SK-N-SH treated with all-trans-retinoic acid at 6 μM for 48 hours (cell line): ENCODE results near the gene COX11.

ENCODE experiments used
- ATAC-seq: fragments of 200-7000 bp; cut with Tn5 transposase; 3 replicates; pipeline ENCODE4 v1.9.1; 2020; ENCODE audit warnings: mild to moderate bottlenecking, moderate library complexity
- ARNTL ChIP-seq: fragments of 450-650 bp; formaldehyde crosslinking; IDR thresholded peaks from 2 replicates; pipeline ENCODE4 v1.5.0; 2020; ENCODE audit warnings: low read depth, mild to moderate bottlenecking, moderate library complexity, borderline replicate concordance
- BACH2 ChIP-seq: fragments of 250-450 bp; sonication (Bioruptor Pico); IDR thresholded peaks from 2 replicates; pipeline ENCODE4 v1.9.0; 2021; ENCODE audit warnings: mild to moderate bottlenecking, borderline replicate concordance
- GLIS3 ChIP-seq: fragments of 250-450 bp; sonication (Bioruptor Pico); IDR thresholded peaks from 2 replicates; pipeline ENCODE4 v1.5.0; 2020; ENCODE audit warnings: mild to moderate bottlenecking, moderate library complexity
- ISL1 ChIP-seq: fragments of 250-450 bp; sonication (Bioruptor Pico); IDR thresholded peaks from 2 replicates; pipeline ENCODE4 v2.1.2; 2022; ENCODE audit warnings: mild to moderate bottlenecking, moderate library complexity
- OSR1 ChIP-seq: fragments of 250-450 bp; sonication (Bioruptor Pico); IDR thresholded peaks from 2 replicates; pipeline ENCODE4 v1.8.0; 2022; ENCODE audit warnings: moderate library complexity, mild to moderate bottlenecking, inconsistent platforms
- RARB ChIP-seq: fragments of 250-450 bp; sonication (Bioruptor Pico); IDR thresholded peaks from 2 replicates; pipeline ENCODE4 v1.8.0; 2021; ENCODE audit warnings: mild to moderate bottlenecking, moderate library complexity
- SNAI2 ChIP-seq: fragments of 250-450 bp; sonication (Bioruptor Pico); IDR thresholded peaks from 2 replicates; pipeline ENCODE4 v1.5.0; 2020; ENCODE audit warnings: mild to moderate bottlenecking, moderate library complexity
- TCF4 ChIP-seq: fragments of 250-450 bp; sonication (Bioruptor Pico); IDR thresholded peaks from 2 replicates; pipeline ENCODE4 v1.8.0; 2021; ENCODE audit warnings: mild to moderate bottlenecking, moderate library complexity, borderline replicate concordance
- TOX ChIP-seq: fragments of 250-450 bp; sonication (Bioruptor Pico); IDR thresholded peaks from 2 replicates; pipeline ENCODE4 v1.8.0; 2021; ENCODE audit warnings: mild to moderate bottlenecking, moderate library complexity, borderline replicate concordance
- ZC3H10 ChIP-seq: fragments of 250-450 bp; sonication (Bioruptor Pico); IDR thresholded peaks from 2 replicates; pipeline ENCODE4 v1.5.1; 2021; ENCODE audit warnings: mild to moderate bottlenecking, moderate library complexity
- ZFP3 ChIP-seq: fragments of 250-450 bp; sonication (Bioruptor Pico); IDR thresholded peaks from 2 replicates; pipeline ENCODE4 v1.5.0; 2020; ENCODE audit warnings: mild to moderate bottlenecking, moderate library complexity
- ZNF565 ChIP-seq: fragments of 450-650 bp; formaldehyde crosslinking; conservative IDR thresholded peaks from 2 replicates; pipeline ENCODE4 v1.5.0; 2020; ENCODE audit warnings: low read depth, mild to moderate bottlenecking, moderate library complexity
- ZNF70 ChIP-seq: fragments of 450-650 bp; formaldehyde crosslinking; IDR thresholded peaks from 2 replicates; pipeline ENCODE4 v1.5.0; 2020; ENCODE audit warnings: mild to moderate bottlenecking, moderate library complexity
- TF ChIP-seq, protein P1 (sequence below): fragments of 250-450 bp; sonication (Bioruptor Pico); IDR thresholded peaks from 2 replicates; pipeline ENCODE4 v1.8.0; 2020; ENCODE audit warnings: mild to moderate bottlenecking, moderate library complexity, borderline replicate concordance
- TF ChIP-seq, protein P2 (sequence below): fragments of 250-450 bp; sonication (Bioruptor Pico); IDR thresholded peaks from 2 replicates; pipeline ENCODE4 v1.5.1; 2021; ENCODE audit warnings: mild to moderate bottlenecking, moderate library complexity
- TF ChIP-seq, protein P3 (sequence below): fragments of 250-450 bp; sonication (Bioruptor Pico); IDR thresholded peaks from 2 replicates; pipeline ENCODE4 v1.5.0; 2020; ENCODE audit warnings: mild to moderate bottlenecking, moderate library complexity
- TF ChIP-seq, protein P4 (sequence below): fragments of 250-450 bp; sonication (Bioruptor Pico); IDR thresholded peaks from 2 replicates; pipeline ENCODE4 v1.8.0; 2021; ENCODE audit warnings: low read depth, mild to moderate bottlenecking, moderate library complexity, borderline replicate concordance
- TF ChIP-seq, protein P5 (sequence below): fragments of 250-450 bp; sonication (Bioruptor Pico); IDR thresholded peaks from 2 replicates; pipeline ENCODE4 v1.5.1; 2020; ENCODE audit warnings: low read depth, mild to moderate bottlenecking, moderate library complexity

COX11 gene, protein sequence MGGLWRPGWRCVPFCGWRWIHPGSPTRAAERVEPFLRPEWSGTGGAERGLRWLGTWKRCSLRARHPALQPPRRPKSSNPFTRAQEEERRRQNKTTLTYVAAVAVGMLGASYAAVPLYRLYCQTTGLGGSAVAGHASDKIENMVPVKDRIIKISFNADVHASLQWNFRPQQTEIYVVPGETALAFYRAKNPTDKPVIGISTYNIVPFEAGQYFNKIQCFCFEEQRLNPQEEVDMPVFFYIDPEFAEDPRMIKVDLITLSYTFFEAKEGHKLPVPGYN

DNA sequence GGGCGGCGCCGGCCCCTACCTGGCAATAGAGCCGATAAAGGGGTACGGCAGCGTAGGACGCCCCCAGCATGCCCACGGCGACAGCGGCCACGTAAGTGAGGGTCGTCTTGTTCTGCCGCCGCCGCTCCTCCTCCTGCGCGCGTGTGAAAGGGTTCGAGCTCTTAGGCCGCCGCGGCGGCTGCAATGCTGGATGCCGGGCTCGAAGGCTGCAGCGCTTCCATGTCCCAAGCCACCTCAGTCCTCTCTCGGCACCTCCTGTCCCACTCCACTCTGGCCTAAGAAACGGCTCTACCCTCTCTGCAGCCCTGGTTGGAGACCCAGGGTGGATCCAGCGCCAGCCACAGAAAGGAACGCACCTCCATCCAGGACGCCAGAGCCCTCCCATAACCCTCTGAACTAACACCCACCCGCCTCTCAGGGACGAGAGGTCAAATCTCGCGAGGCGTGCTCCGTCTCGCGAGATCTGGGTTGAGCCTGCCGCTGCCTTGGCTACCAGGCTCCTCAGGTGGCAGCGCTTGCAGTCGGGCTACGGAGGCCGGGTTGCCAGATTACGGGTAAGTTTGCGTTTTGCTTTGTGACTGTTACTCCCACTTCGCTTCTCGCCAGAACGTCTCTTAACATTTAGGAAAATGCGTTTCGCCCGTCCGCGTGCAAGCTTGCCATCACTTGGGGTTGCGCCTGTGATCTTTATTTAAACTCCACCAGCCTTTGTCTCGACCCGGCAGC lies at the start of gene COX11, which contains the start of gene STXBP4:
Gene COX11, minus strand, starts transcription at position 393 of the 726 bp plus-strand sequence. Its CDS starts 8 bp downstream, at position 385.
Gene STXBP4, plus strand, starts transcription at position 504 of the 726 bp plus-strand sequence. CDS start 17,455 bp downstream, outside the sequence.
- peak; percentile 97 for ATAC-seq
- TF ChIP-seq ZFP3 (0 out of 2 replicates have a peak, but pooled peaks have one; percentile 33), SNAI2 (CRISPR knock-in tag) (no peak), ZNF565 (no peak), TCF4 (CRISPR knock-in tag) (no peak), TOX (CRISPR knock-in tag) (no peak), ZNF70 (no peak), ZC3H10 (CRISPR knock-in tag) (no peak)
- TF ChIP-seq, protein P1, sequence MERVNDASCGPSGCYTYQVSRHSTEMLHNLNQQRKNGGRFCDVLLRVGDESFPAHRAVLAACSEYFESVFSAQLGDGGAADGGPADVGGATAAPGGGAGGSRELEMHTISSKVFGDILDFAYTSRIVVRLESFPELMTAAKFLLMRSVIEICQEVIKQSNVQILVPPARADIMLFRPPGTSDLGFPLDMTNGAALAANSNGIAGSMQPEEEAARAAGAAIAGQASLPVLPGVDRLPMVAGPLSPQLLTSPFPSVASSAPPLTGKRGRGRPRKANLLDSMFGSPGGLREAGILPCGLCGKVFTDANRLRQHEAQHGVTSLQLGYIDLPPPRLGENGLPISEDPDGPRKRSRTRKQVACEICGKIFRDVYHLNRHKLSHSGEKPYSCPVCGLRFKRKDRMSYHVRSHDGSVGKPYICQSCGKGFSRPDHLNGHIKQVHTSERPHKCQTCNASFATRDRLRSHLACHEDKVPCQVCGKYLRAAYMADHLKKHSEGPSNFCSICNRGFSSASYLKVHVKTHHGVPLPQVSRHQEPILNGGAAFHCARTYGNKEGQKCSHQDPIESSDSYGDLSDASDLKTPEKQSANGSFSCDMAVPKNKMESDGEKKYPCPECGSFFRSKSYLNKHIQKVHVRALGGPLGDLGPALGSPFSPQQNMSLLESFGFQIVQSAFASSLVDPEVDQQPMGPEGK (CRISPR knock-in tag): no peak

DNA sequence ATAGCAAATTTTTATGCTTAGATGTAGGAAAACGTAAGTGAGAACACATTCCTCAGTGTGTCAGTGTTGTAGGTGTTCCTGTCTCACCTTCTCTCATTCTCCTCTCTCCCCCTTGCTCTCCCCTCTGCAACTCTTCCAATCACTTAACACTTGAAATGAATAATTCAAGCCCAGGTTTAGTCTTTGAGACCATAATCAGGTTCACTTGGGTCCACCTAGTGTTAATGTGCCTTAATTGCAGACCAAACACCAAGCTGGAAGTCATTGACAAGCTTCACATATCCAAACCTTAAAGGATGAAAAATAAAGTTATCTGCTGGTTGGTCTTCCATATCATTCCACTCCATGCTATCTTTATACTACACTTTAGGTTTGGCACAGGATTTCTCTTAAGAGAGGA lies 37.1 kb upstream of the COX11 start:
- TF ChIP-seq, protein P2, sequence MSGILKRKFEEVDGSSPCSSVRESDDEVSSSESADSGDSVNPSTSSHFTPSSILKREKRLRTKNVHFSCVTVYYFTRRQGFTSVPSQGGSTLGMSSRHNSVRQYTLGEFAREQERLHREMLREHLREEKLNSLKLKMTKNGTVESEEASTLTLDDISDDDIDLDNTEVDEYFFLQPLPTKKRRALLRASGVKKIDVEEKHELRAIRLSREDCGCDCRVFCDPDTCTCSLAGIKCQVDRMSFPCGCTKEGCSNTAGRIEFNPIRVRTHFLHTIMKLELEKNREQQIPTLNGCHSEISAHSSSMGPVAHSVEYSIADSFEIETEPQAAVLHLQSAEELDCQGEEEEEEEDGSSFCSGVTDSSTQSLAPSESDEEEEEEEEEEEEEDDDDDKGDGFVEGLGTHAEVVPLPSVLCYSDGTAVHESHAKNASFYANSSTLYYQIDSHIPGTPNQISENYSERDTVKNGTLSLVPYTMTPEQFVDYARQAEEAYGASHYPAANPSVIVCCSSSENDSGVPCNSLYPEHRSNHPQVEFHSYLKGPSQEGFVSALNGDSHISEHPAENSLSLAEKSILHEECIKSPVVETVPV (CRISPR knock-in tag): no peak
- TF ChIP-seq SNAI2 (CRISPR knock-in tag): no peak
- TF ChIP-seq, protein P3, sequence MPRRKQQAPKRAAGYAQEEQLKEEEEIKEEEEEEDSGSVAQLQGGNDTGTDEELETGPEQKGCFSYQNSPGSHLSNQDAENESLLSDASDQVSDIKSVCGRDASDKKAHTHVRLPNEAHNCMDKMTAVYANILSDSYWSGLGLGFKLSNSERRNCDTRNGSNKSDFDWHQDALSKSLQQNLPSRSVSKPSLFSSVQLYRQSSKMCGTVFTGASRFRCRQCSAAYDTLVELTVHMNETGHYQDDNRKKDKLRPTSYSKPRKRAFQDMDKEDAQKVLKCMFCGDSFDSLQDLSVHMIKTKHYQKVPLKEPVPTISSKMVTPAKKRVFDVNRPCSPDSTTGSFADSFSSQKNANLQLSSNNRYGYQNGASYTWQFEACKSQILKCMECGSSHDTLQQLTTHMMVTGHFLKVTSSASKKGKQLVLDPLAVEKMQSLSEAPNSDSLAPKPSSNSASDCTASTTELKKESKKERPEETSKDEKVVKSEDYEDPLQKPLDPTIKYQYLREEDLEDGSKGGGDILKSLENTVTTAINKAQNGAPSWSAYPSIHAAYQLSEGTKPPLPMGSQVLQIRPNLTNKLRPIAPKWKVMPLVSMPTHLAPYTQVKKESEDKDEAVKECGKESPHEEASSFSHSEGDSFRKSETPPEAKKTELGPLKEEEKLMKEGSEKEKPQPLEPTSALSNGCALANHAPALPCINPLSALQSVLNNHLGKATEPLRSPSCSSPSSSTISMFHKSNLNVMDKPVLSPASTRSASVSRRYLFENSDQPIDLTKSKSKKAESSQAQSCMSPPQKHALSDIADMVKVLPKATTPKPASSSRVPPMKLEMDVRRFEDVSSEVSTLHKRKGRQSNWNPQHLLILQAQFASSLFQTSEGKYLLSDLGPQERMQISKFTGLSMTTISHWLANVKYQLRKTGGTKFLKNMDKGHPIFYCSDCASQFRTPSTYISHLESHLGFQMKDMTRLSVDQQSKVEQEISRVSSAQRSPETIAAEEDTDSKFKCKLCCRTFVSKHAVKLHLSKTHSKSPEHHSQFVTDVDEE (CRISPR knock-in tag): no peak
- TF ChIP-seq, protein P4, sequence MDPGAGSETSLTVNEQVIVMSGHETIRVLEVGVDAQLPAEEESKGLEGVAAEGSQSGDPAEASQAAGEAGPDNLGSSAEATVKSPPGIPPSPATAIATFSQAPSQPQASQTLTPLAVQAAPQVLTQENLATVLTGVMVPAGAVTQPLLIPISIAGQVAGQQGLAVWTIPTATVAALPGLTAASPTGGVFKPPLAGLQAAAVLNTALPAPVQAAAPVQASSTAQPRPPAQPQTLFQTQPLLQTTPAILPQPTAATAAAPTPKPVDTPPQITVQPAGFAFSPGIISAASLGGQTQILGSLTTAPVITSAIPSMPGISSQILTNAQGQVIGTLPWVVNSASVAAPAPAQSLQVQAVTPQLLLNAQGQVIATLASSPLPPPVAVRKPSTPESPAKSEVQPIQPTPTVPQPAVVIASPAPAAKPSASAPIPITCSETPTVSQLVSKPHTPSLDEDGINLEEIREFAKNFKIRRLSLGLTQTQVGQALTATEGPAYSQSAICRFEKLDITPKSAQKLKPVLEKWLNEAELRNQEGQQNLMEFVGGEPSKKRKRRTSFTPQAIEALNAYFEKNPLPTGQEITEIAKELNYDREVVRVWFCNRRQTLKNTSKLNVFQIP: no peak
- no peak for ATAC-seq

DNA sequence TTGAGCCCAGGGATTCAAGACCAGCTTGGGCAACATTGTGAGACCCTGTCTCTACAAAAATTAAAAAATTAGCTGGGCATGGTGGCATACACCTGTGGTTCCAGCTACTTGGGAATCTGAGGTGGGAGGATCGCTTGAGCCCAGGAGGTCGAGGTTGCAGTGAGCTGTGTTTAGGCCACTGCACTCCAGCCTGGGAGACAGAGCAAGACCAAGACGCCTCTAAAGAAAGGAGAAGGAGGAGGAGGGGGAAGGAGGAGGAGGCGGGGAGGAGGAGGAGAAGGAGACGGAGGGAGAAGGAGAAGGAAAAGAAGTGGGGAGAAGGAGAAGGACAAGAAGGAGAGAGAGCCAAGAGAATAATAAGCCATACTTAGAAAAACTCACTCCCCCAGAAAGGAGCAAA lies 36.0 kb upstream of the COX11 start:
- TF ChIP-seq, protein P2 (CRISPR knock-in tag): no peak
- TF ChIP-seq RARB (CRISPR knock-in tag) (no peak), OSR1 (no peak), ARNTL (CRISPR knock-in tag) (no peak), ZC3H10 (CRISPR knock-in tag) (no peak), TOX (CRISPR knock-in tag) (no peak), GLIS3 (CRISPR knock-in tag) (no peak), ZFP3 (no peak), ZNF565 (no peak), TCF4 (CRISPR knock-in tag) (no peak), ISL1 (CRISPR knock-in tag) (no peak), BACH2 (CRISPR knock-in tag) (no peak)
- TF ChIP-seq, protein P3 (CRISPR knock-in tag): no peak
- TF ChIP-seq, protein P1 (CRISPR knock-in tag): no peak
- TF ChIP-seq, protein P5, sequence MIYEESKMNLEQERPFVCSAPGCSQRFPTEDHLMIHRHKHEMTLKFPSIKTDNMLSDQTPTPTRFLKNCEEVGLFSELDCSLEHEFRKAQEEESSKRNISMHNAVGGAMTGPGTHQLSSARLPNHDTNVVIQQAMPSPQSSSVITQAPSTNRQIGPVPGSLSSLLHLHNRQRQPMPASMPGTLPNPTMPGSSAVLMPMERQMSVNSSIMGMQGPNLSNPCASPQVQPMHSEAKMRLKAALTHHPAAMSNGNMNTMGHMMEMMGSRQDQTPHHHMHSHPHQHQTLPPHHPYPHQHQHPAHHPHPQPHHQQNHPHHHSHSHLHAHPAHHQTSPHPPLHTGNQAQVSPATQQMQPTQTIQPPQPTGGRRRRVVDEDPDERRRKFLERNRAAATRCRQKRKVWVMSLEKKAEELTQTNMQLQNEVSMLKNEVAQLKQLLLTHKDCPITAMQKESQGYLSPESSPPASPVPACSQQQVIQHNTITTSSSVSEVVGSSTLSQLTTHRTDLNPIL: no peak
- ATAC-seq: no peak
